HEK293 (cell line): Measurements from ENCODE around the gene USP30.
A peak's percentile ranks its signal among the peaks of the same experiment; 100 is the strongest.

ENCODE experiments used
- BCL11A ChIP-seq: fragments of 450-650 bp; formaldehyde crosslinking; IDR thresholded peaks from 2 replicates; pipeline ENCODE4 v1.5.1; 2016; ENCODE audit warnings: low read depth, missing biosample characterization, missing genetic modification characterization
- EGR2 ChIP-seq: fragments of 450-650 bp; formaldehyde crosslinking; IDR thresholded peaks from 2 replicates; pipeline ENCODE4 v1.5.1; 2016; ENCODE audit warnings: low read depth, missing biosample characterization, missing genetic modification characterization
- KLF7 ChIP-seq: fragments of 450-650 bp; formaldehyde crosslinking; IDR thresholded peaks from 2 replicates; pipeline ENCODE4 v1.5.1; 2016; ENCODE audit warnings: missing biosample characterization, missing genetic modification characterization, borderline replicate concordance
- PRDM10 ChIP-seq: fragments of 450-650 bp; formaldehyde crosslinking; IDR thresholded peaks from 2 replicates; pipeline ENCODE4 v1.5.1; 2016; ENCODE audit warnings: missing biosample characterization, missing genetic modification characterization
- SETDB1 ChIP-seq: IDR thresholded peaks from one replicate; pipeline ENCODE4 v1.6.1; 2017; ENCODE audit warnings: mild to moderate bottlenecking, low read length, moderate library complexity, mixed read lengths; ENCODE audit not compliant: insufficient read length
- ZBTB7A ChIP-seq: fragments of 450-650 bp; formaldehyde crosslinking; IDR thresholded peaks from 2 replicates; pipeline ENCODE4 v1.5.1; 2016; ENCODE audit warnings: low read depth, missing biosample characterization, missing genetic modification characterization
- ZEB2 ChIP-seq: fragments of 450-650 bp; formaldehyde crosslinking; IDR thresholded peaks from 2 replicates; pipeline ENCODE4 v1.5.1; 2016; ENCODE audit warnings: missing biosample characterization, missing genetic modification characterization
- ZNF112 ChIP-seq: fragments of 450-650 bp; formaldehyde crosslinking; IDR thresholded peaks from 2 replicates; pipeline ENCODE4 v1.5.0; 2017; ENCODE audit warnings: missing biosample characterization, missing genetic modification characterization
- ZNF138 ChIP-seq: fragments of 450-650 bp; formaldehyde crosslinking; IDR thresholded peaks from 2 replicates; pipeline ENCODE4 v1.5.1; 2016; ENCODE audit warnings: missing biosample characterization, missing genetic modification characterization, borderline replicate concordance
- ZNF146 ChIP-seq: fragments of 450-650 bp; formaldehyde crosslinking; IDR thresholded peaks from 2 replicates; pipeline ENCODE4 v1.5.1; 2016; ENCODE audit warnings: missing biosample characterization, missing genetic modification characterization
- ZNF155 ChIP-seq: fragments of 450-650 bp; formaldehyde crosslinking; IDR thresholded peaks from 2 replicates; pipeline ENCODE4 v1.5.1; 2016; ENCODE audit warnings: missing biosample characterization, missing genetic modification characterization
- ZNF157 ChIP-seq: fragments of 450-650 bp; formaldehyde crosslinking; IDR thresholded peaks from 2 replicates; pipeline ENCODE4 v1.5.1; 2016; ENCODE audit warnings: missing biosample characterization, missing genetic modification characterization
- ZNF174 ChIP-seq: fragments of 450-650 bp; formaldehyde crosslinking; IDR thresholded peaks from 2 replicates; pipeline ENCODE4 v1.5.0; 2017; ENCODE audit warnings: missing biosample characterization, mild to moderate bottlenecking, missing genetic modification characterization
- ZNF221 ChIP-seq: fragments of 450-650 bp; formaldehyde crosslinking; IDR thresholded peaks from 2 replicates; pipeline ENCODE4 v1.5.1; 2017; ENCODE audit warnings: missing biosample characterization, missing genetic modification characterization, borderline replicate concordance
- ZNF274 ChIP-seq, 2 experiments: fragments of 200-500 bp in 1 of 2; fragments of 450-650 bp in 1 of 2; sonication (Bioruptor generic) in 1 of 2; formaldehyde crosslinking in 1 of 2; IDR thresholded peaks; 2 replicates each; pipeline versions ENCODE4 v1.5.1 to v1.6.1; 2014 to 2016; ENCODE audit warnings: borderline replicate concordance in 1 of 2, inconsistent platforms in 1 of 2, low read length in 1 of 2, missing biosample characterization in 1 of 2, missing genetic modification characterization in 1 of 2
- ZNF324 ChIP-seq: fragments of 450-650 bp; formaldehyde crosslinking; IDR thresholded peaks from 2 replicates; pipeline ENCODE4 v1.5.1; 2016; ENCODE audit warnings: missing biosample characterization, missing genetic modification characterization
- ZNF423 ChIP-seq: fragments of 450-650 bp; formaldehyde crosslinking; IDR thresholded peaks from 2 replicates; pipeline ENCODE4 v1.5.1; 2016; ENCODE audit warnings: missing biosample characterization, missing genetic modification characterization
- ZNF48 ChIP-seq: fragments of 450-650 bp; formaldehyde crosslinking; IDR thresholded peaks from 2 replicates; pipeline ENCODE4 v1.5.1; 2016; ENCODE audit warnings: missing biosample characterization, missing genetic modification characterization
- ZNF560 ChIP-seq: fragments of 450-650 bp; formaldehyde crosslinking; IDR thresholded peaks from 2 replicates; pipeline ENCODE4 v1.5.1; 2017; ENCODE audit warnings: missing biosample characterization, missing genetic modification characterization, borderline replicate concordance
- ZNF610 ChIP-seq: fragments of 450-650 bp; formaldehyde crosslinking; IDR thresholded peaks from 2 replicates; pipeline ENCODE4 v1.5.1; 2016; ENCODE audit warnings: missing biosample characterization, missing genetic modification characterization, borderline replicate concordance
- ZNF623 ChIP-seq: fragments of 450-650 bp; formaldehyde crosslinking; IDR thresholded peaks from 2 replicates; pipeline ENCODE4 v1.5.1; 2016; ENCODE audit warnings: missing biosample characterization, missing genetic modification characterization
- ZNF626 ChIP-seq: fragments of 450-650 bp; sonication (Bioruptor Pico); formaldehyde crosslinking; IDR thresholded peaks from 2 replicates; pipeline ENCODE4 v1.5.1; 2018; ENCODE audit warnings: missing biosample characterization, missing genetic modification characterization, inconsistent platforms
- ZNF629 ChIP-seq: fragments of 450-650 bp; formaldehyde crosslinking; IDR thresholded peaks from 2 replicates; pipeline ENCODE4 v1.5.1; 2017; ENCODE audit warnings: missing biosample characterization, missing genetic modification characterization
- ZSCAN30 ChIP-seq: fragments of 450-650 bp; IDR thresholded peaks from 2 replicates; pipeline ENCODE4 v1.5.1; 2018; ENCODE audit warnings: missing biosample characterization, mild to moderate bottlenecking, missing genetic modification characterization, moderate library complexity
- TF ChIP-seq, protein P1 (sequence below): fragments of 450-650 bp; formaldehyde crosslinking; IDR thresholded peaks from 2 replicates; pipeline ENCODE4 v1.5.1; 2017; ENCODE audit warnings: missing biosample characterization, missing genetic modification characterization
- TF ChIP-seq, protein P2 (sequence below): fragments of 450-650 bp; formaldehyde crosslinking; IDR thresholded peaks from 2 replicates; pipeline ENCODE4 v1.5.1; 2016; ENCODE audit warnings: missing biosample characterization, missing genetic modification characterization
- TF ChIP-seq, protein P3 (sequence below): fragments of 450-650 bp; formaldehyde crosslinking; IDR thresholded peaks from 2 replicates; pipeline ENCODE4 v1.5.1; 2016; ENCODE audit warnings: missing biosample characterization, missing genetic modification characterization
- TF ChIP-seq, protein P4 (sequence below): fragments of 450-650 bp; formaldehyde crosslinking; IDR thresholded peaks from 2 replicates; pipeline ENCODE4 v1.5.1; 2016; ENCODE audit warnings: missing biosample characterization, missing genetic modification characterization

The USP30 gene

GRCh38 chr12:109052414-109053323 lies at the start of gene USP30 (continued):
- TF ChIP-seq, protein P1, sequence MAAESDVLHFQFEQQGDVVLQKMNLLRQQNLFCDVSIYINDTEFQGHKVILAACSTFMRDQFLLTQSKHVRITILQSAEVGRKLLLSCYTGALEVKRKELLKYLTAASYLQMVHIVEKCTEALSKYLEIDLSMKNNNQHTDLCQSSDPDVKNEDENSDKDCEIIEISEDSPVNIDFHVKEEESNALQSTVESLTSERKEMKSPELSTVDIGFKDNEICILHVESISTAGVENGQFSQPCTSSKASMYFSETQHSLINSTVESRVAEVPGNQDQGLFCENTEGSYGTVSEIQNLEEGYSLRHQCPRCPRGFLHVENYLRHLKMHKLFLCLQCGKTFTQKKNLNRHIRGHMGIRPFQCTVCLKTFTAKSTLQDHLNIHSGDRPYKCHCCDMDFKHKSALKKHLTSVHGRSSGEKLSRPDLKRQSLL (tag by site-specific recombination) = peak; percentile 50; the same call in 1 of the 2 replicates
- TF ChIP-seq ZNF623 (tag by site-specific recombination) (peak; percentile 46), ZNF423 (no peak), ZNF629 (tag by site-specific recombination) (peak; percentile 88), ZNF48 (no peak), ZNF174 (tag by site-specific recombination) (0 out of 2 replicates have a peak, but pooled peaks have one; percentile 65), SETDB1 (no peak), ZNF155 (tag by site-specific recombination) (no peak), ZNF560 (no peak), PRDM10 (tag by site-specific recombination) (peak; percentile 50; the same call in 1 of the 2 replicates), BCL11A (tag by site-specific recombination) (no peak), EGR2 (tag by site-specific recombination) (no peak), ZNF138 (no peak), ZEB2 (peak; percentile 97), ZNF274 (IDR thresholded peaks at IDR 0.05; ENCODE audit: low read length) (no peak), ZNF274 (tag by site-specific recombination; IDR thresholded peaks at IDR 0.05; ENCODE audit: borderline replicate concordance) (no peak), ZNF221 (tag by site-specific recombination) (0 out of 2 replicates have a peak, but pooled peaks have one; percentile 64), ZNF112 (tag by site-specific recombination) (no peak), ZSCAN30 (peak; percentile 98), KLF7 (peak; percentile 92), ZNF157 (tag by site-specific recombination) (no peak), ZNF146 (tag by site-specific recombination) (peak; percentile 62; the same call in 1 of the 2 replicates), ZBTB7A (peak; percentile 95), ZNF610 (tag by site-specific recombination) (peak; percentile 75; the same call in 1 of the 2 replicates), ZNF626 (tag by site-specific recombination) (peak; percentile 83; the same call in 1 of the 2 replicates), ZNF324 (tag by site-specific recombination) (peak; percentile 99)
- TF ChIP-seq, protein P2, sequence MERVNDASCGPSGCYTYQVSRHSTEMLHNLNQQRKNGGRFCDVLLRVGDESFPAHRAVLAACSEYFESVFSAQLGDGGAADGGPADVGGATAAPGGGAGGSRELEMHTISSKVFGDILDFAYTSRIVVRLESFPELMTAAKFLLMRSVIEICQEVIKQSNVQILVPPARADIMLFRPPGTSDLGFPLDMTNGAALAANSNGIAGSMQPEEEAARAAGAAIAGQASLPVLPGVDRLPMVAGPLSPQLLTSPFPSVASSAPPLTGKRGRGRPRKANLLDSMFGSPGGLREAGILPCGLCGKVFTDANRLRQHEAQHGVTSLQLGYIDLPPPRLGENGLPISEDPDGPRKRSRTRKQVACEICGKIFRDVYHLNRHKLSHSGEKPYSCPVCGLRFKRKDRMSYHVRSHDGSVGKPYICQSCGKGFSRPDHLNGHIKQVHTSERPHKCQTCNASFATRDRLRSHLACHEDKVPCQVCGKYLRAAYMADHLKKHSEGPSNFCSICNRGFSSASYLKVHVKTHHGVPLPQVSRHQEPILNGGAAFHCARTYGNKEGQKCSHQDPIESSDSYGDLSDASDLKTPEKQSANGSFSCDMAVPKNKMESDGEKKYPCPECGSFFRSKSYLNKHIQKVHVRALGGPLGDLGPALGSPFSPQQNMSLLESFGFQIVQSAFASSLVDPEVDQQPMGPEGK = peak; percentile 77
- TF ChIP-seq, protein P3, sequence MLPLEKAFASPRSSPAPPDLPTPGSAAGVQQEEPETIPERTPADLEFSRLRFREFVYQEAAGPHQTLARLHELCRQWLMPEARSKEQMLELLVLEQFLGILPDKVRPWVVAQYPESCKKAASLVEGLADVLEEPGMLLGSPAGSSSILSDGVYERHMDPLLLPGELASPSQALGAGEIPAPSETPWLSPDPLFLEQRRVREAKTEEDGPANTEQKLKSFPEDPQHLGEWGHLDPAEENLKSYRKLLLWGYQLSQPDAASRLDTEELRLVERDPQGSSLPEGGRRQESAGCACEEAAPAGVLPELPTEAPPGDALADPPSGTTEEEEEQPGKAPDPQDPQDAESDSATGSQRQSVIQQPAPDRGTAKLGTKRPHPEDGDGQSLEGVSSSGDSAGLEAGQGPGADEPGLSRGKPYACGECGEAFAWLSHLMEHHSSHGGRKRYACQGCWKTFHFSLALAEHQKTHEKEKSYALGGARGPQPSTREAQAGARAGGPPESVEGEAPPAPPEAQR (tag by site-specific recombination) = peak; percentile 91
- TF ChIP-seq, protein P4, sequence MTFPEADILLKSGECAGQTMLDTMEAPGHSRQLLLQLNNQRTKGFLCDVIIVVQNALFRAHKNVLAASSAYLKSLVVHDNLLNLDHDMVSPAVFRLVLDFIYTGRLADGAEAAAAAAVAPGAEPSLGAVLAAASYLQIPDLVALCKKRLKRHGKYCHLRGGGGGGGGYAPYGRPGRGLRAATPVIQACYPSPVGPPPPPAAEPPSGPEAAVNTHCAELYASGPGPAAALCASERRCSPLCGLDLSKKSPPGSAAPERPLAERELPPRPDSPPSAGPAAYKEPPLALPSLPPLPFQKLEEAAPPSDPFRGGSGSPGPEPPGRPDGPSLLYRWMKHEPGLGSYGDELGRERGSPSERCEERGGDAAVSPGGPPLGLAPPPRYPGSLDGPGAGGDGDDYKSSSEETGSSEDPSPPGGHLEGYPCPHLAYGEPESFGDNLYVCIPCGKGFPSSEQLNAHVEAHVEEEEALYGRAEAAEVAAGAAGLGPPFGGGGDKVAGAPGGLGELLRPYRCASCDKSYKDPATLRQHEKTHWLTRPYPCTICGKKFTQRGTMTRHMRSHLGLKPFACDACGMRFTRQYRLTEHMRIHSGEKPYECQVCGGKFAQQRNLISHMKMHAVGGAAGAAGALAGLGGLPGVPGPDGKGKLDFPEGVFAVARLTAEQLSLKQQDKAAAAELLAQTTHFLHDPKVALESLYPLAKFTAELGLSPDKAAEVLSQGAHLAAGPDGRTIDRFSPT (tag by site-specific recombination) = no peak
